HepG2 (cell line): ENCODE measurements around the gene MALRD1. TPM values are rescaled to one million over a fixed set of nuclear protein-coding genes. Genes with fewer than 3 reads are reported as not detected.

Source experiments
- ATAC-seq: fragments of 200-7000 bp; cut with Tn5 transposase; 3 replicates; pipeline ENCODE4 v1.9.1; 2020; ENCODE audit warnings: mild to moderate bottlenecking, moderate library complexity
- BruUV-seq: library from RNA; stranded (reverse); fragments of 400-500 nt; replicated peaks from 2 replicates; lab custom pipeline; 2021; lab: Mats Ljungman, UMichigan
- CTCF ChIA-PET: fragments of 300-600 bp; formaldehyde crosslinking; extraction: SDS; loops from one replicate; lab custom pipeline; 2021; ENCODE audit warnings: low total read pairs, inconsistent platforms, low intra/inter-chr PET ratio; lab: Yijun Ruan, JAX
- POLR2A ChIA-PET: fragments of 350-600 bp; sonication (Branson Sonifier 250); formaldehyde crosslinking; loops from one replicate; lab custom pipeline; 2020; ENCODE audit warnings: antibody characterized with exemption, inconsistent platforms; lab: Yijun Ruan, JAX
- DNase-seq: peaks from one replicate; pipeline ENCODE4 v3.0.0-alpha.2; 2015; ENCODE audit warnings: low spot score
- FAIRE-seq: peaks from 3 replicates; lab custom pipeline; 2011; peaks lifted over from hg19 to GRCh38; lab: Jason Lieb, UNC
- H2AFZ ChIP-seq: one replicate; pipeline ENCODE4 v1.6.1; 2011; ENCODE audit warnings: low read length, inconsistent platforms
- H3K27ac ChIP-seq: fragments of 300-600 bp; 3 replicates; pipeline ENCODE4 v1.8.0; 2011; ENCODE audit warnings: mixed run types, mild to moderate bottlenecking, mixed read lengths, low read length, inconsistent platforms; ENCODE audit not compliant: insufficient read depth; ENCODE audit errors: extremely low read length
- H3K27me3 ChIP-seq, 2 experiments: fragments of 200-600 bp in 1 of 2; 2 replicates in 1 of 2; 3 replicates in 1 of 2; pipeline versions ENCODE4 v1.6.0 to v1.8.0; 2011; ENCODE audit warnings: low read length in 2 of 2, mild to moderate bottlenecking in 2 of 2, moderate library complexity in 2 of 2, inconsistent platforms in 1 of 2; ENCODE audit not compliant: insufficient read depth in 2 of 2, control insufficient read depth in 1 of 2
- H3K36me3 ChIP-seq, 2 experiments: fragments of 200-600 bp in 1 of 2; replicated peaks in 1 of 2; 2 replicates in 1 of 2; 3 replicates in 1 of 2; pipeline versions ENCODE4 v1.5.1 to v1.8.0; 2011; ENCODE audit warnings: low read length in 2 of 2, inconsistent platforms in 1 of 2; ENCODE audit not compliant: insufficient read depth in 2 of 2, control insufficient read depth in 1 of 2
- H3K4me1 ChIP-seq: 2 replicates; pipeline ENCODE4 v1.5.1; 2012; ENCODE audit warnings: low read length, inconsistent platforms; ENCODE audit not compliant: insufficient read depth
- H3K4me2 ChIP-seq: 2 replicates; pipeline ENCODE4 v1.6.0; 2011; ENCODE audit warnings: low read depth, low read length, inconsistent platforms
- H3K4me3 ChIP-seq, 3 experiments: fragments of 200-600 bp in 1 of 3; sonication (generic), shearing (Covaris generic) in 1 of 3; replicated peaks in 1 of 3; 2 replicates each; pipeline ENCODE4 v1.5.1; 2011 to 2016; ENCODE audit warnings: low read length in 3 of 3, inconsistent platforms in 2 of 3, low read depth in 2 of 3, mild to moderate bottlenecking in 2 of 3, control low read depth in 1 of 3, mixed read lengths in 1 of 3; ENCODE audit not compliant: insufficient read depth in 1 of 3
- H3K79me2 ChIP-seq: one replicate; pipeline ENCODE4 v1.6.1; 2011; ENCODE audit warnings: low read length, inconsistent platforms; ENCODE audit not compliant: insufficient read depth
- H3K9ac ChIP-seq: 2 replicates; pipeline ENCODE4 v1.6.0; 2011; ENCODE audit warnings: mild to moderate bottlenecking, low read depth, low read length, inconsistent platforms; ENCODE audit not compliant: insufficient read depth
- H3K9me3 ChIP-seq: 2 replicates; pipeline ENCODE4 v1.5.1; 2012; ENCODE audit warnings: mild to moderate bottlenecking, low read length
- H4K20me1 ChIP-seq: 2 replicates; pipeline ENCODE4 v1.6.0; 2011; ENCODE audit warnings: inconsistent platforms, mild to moderate bottlenecking, low read length, moderate library complexity; ENCODE audit not compliant: insufficient read depth
- ARHGAP35 ChIP-seq: sonication (generic); formaldehyde crosslinking; IDR thresholded peaks from 2 replicates; pipeline ENCODE4 v1.9.0; 2022; ENCODE audit warnings: mild to moderate bottlenecking, inconsistent platforms, moderate library complexity, missing genetic modification reagents, borderline replicate concordance
- ATF1 ChIP-seq: IDR thresholded peaks from 2 replicates; pipeline ENCODE4 v1.6.1; 2016; ENCODE audit warnings: mild to moderate bottlenecking, control low read depth
- ESRRA ChIP-seq: sonication (generic); formaldehyde crosslinking; IDR thresholded peaks from 2 replicates; pipeline ENCODE4 v1.5.1; 2020; ENCODE audit warnings: mild to moderate bottlenecking, low read depth, missing genetic modification reagents
- ETV5 ChIP-seq: IDR thresholded peaks from 2 replicates; pipeline ENCODE4 v1.6.1; 2018; ENCODE audit warnings: missing biosample characterization, missing genetic modification reagents, inconsistent platforms, borderline replicate concordance
- HNRNPK ChIP-seq: fragments of 200-400 bp; formaldehyde crosslinking; IDR thresholded peaks from 2 replicates; pipeline ENCODE4 v1.6.1; 2018; ENCODE audit warnings: low read length, low read depth, moderate library complexity, mild to moderate bottlenecking; ENCODE audit not compliant: poor library complexity, severe bottlenecking
- RFX1 ChIP-seq: fragments of 450-650 bp; IDR thresholded peaks from 2 replicates; pipeline ENCODE4 v1.6.1; 2017
- SRF ChIP-seq: IDR thresholded peaks from 2 replicates; pipeline ENCODE4 v1.6.1; 2011; ENCODE audit warnings: mild to moderate bottlenecking, low read depth, low read length, moderate library complexity
- ZNF136 ChIP-seq: sonication (generic); formaldehyde crosslinking; IDR thresholded peaks from 2 replicates; pipeline ENCODE4 v1.8.1; 2022; ENCODE audit warnings: low read depth, mild to moderate bottlenecking, moderate library complexity, missing genetic modification reagents
- ZNF629 ChIP-seq: sonication (generic); formaldehyde crosslinking; conservative IDR thresholded peaks from 2 replicates; pipeline ENCODE4 v1.5.0; 2020; ENCODE audit warnings: missing genetic modification reagents
- ZNF788 ChIP-seq: sonication (generic); formaldehyde crosslinking; IDR thresholded peaks from 2 replicates; pipeline ENCODE4 v1.5.0; 2020; ENCODE audit warnings: mild to moderate bottlenecking, missing genetic modification reagents, borderline replicate concordance
- WGBS: methylation state at CpG from one replicate; pipeline ENCODE4 v1.1.6; 2017; ENCODE audit warnings: low lambda C conversion rate; 5-methylcytosine and 5-hydroxymethylcytosine counted together
- in situ Hi-C: cut with HindIII; loops from 2 replicates; pipeline ENCODE4 v1.10.0; 2017; ENCODE audit warnings: low pct_unique_long_range_greater_than_20kb; ENCODE audit not compliant: extremely low pct_ligation_motif_present
- intact Hi-C: fragments of 100-400 bp; cut with micrococcal nuclease; formaldehyde crosslinking; loops from one replicate; pipeline ENCODE4 v1.10.0; 2022; ENCODE audit not compliant: unreplicated experiment
- polyA plus RNA-seq, 8 experiments: library from polyadenylated mRNA; depleted of rRNA in 3 of 8; stranded (reverse) in 7 of 8; unstranded in 1 of 8; fragments of >200 nt; fragmentation: Illumina TruSeq in 4 of 8; extraction: Trizol in 4 of 8; gene quantifications; 2 replicates each; pipeline versions ENCODE4 v1.2.1 to v1.2.3, GENCODE V29; 2011 to 2016; ENCODE audit warnings: low read depth in 4 of 8, missing spikeins in 1 of 8, mixed read lengths in 1 of 8; ENCODE audit not compliant: insufficient read depth in 1 of 8
- total RNA-seq, 5 experiments: library from RNA; depleted of rRNA; stranded (reverse); fragments of >200 nt; fragmentation: Illumina TruSeq; extraction: Trizol; gene quantifications; 2 replicates each; pipeline ENCODE4 v1.2.3, GENCODE V29; 2016; ENCODE audit warnings: low read depth in 1 of 5
- TF ChIP-seq, protein P1 (sequence below): sonication (generic); formaldehyde crosslinking; IDR thresholded peaks from 2 replicates; pipeline ENCODE4 v1.4.0; 2020; ENCODE audit warnings: missing genetic modification reagents
- TF ChIP-seq, protein P2 (sequence below): sonication (generic); formaldehyde crosslinking; IDR thresholded peaks from 2 replicates; pipeline ENCODE4 v1.5.1; 2020; ENCODE audit warnings: mild to moderate bottlenecking, missing genetic modification reagents, borderline replicate concordance

Gene MALRD1
- total and polyA plus RNA-seq, 2 of the 13 experiments (the other 11 are each of a cell fraction or from before 2014, with no cell fraction given) = 5.7 to 15.4 TPM

DNA sequence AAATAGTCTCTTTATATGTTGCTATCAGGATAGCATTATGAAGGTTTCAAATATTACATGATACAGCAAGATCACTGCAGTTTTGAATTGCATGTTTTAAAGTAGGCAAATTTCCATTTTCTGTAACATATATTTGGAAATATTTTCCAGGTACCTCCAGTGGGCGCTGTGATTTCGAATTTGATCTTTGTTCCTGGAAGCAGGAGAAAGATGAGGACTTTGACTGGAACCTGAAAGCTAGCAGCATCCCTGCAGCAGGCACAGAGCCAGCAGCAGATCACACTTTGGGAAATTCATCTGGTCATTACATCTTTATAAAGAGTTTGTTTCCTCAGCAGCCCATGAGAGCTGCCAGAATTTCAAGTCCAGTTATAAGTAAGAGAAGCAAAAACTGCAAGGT lies 299.0 kb downstream of the MALRD1 start (continued):
- TF ChIP-seq, protein P1, sequence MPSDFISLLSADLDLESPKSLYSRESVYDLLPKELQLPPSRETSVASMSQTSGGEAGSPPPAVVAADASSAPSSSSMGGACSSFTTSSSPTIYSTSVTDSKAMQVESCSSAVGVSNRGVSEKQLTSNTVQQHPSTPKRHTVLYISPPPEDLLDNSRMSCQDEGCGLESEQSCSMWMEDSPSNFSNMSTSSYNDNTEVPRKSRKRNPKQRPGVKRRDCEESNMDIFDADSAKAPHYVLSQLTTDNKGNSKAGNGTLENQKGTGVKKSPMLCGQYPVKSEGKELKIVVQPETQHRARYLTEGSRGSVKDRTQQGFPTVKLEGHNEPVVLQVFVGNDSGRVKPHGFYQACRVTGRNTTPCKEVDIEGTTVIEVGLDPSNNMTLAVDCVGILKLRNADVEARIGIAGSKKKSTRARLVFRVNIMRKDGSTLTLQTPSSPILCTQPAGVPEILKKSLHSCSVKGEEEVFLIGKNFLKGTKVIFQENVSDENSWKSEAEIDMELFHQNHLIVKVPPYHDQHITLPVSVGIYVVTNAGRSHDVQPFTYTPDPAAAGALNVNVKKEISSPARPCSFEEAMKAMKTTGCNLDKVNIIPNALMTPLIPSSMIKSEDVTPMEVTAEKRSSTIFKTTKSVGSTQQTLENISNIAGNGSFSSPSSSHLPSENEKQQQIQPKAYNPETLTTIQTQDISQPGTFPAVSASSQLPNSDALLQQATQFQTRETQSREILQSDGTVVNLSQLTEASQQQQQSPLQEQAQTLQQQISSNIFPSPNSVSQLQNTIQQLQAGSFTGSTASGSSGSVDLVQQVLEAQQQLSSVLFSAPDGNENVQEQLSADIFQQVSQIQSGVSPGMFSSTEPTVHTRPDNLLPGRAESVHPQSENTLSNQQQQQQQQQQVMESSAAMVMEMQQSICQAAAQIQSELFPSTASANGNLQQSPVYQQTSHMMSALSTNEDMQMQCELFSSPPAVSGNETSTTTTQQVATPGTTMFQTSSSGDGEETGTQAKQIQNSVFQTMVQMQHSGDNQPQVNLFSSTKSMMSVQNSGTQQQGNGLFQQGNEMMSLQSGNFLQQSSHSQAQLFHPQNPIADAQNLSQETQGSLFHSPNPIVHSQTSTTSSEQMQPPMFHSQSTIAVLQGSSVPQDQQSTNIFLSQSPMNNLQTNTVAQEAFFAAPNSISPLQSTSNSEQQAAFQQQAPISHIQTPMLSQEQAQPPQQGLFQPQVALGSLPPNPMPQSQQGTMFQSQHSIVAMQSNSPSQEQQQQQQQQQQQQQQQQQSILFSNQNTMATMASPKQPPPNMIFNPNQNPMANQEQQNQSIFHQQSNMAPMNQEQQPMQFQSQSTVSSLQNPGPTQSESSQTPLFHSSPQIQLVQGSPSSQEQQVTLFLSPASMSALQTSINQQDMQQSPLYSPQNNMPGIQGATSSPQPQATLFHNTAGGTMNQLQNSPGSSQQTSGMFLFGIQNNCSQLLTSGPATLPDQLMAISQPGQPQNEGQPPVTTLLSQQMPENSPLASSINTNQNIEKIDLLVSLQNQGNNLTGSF (CRISPR knock-in tag) = no peak

DNA sequence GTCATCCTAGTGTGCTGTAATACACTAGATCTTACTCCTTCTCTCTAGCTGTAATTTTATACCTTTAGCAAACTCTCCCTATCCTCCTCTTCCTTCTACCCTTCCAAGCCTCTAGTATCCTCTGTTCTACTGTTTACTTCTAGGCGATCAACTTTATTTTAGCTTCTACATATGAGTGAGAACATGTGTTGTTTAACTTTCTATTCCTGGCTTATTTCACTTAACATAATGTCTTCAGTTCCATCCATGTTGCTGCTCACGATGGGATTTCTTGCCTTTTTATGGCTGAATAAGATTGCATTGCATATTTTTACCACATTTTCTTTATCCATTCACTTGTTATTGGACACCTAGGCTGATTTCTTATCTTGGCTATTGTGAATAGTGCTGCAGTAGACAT lies 318.6 kb downstream of the MALRD1 start:
- no peak overlapping the region for H3K9ac ChIP-seq

More for the DNA sequence above, 318.6 kb downstream of the MALRD1 start:
- no peaks in the 10 kb centered on the region for H3K4me1 ChIP-seq
- in situ Hi-C loops (no loop called here), intact Hi-C loops (no loop called here)
- FAIRE-seq (no peak), DNase-seq (no peak), ATAC-seq (no peak)
- no peaks in the 10 kb centered on the region for H3K79me2 ChIP-seq
- no TSS peak for BruUV-seq
- H3K27me3 ChIP-seq = no peaks in the 10 kb centered on the region
- H3K9me3 ChIP-seq = no peaks in the 10 kb centered on the region
- WGBS = 49% methylated on average over 2 of the region's 2 CpGs
- H2AFZ ChIP-seq = no peak overlapping the region
- H3K36me3 ChIP-seq = no peaks in the 10 kb centered on the region
- no peak overlapping the region for H3K4me2 ChIP-seq
- POLR2A ChIA-PET = no interaction called here
- CTCF ChIA-PET = no interaction called here
- H3K4me3 ChIP-seq = no peak overlapping the region
- TF ChIP-seq ZNF788 (no peak), ARHGAP35 (CRISPR knock-in tag) (no peak), RFX1 (no peak), HNRNPK (no peak), ZNF136 (no peak), ESRRA (no peak), ZNF629 (CRISPR knock-in tag) (no peak), ATF1 (no peak), SRF (no peak), ETV5 (CRISPR knock-in tag) (no peak)
- TF ChIP-seq, protein P2, sequence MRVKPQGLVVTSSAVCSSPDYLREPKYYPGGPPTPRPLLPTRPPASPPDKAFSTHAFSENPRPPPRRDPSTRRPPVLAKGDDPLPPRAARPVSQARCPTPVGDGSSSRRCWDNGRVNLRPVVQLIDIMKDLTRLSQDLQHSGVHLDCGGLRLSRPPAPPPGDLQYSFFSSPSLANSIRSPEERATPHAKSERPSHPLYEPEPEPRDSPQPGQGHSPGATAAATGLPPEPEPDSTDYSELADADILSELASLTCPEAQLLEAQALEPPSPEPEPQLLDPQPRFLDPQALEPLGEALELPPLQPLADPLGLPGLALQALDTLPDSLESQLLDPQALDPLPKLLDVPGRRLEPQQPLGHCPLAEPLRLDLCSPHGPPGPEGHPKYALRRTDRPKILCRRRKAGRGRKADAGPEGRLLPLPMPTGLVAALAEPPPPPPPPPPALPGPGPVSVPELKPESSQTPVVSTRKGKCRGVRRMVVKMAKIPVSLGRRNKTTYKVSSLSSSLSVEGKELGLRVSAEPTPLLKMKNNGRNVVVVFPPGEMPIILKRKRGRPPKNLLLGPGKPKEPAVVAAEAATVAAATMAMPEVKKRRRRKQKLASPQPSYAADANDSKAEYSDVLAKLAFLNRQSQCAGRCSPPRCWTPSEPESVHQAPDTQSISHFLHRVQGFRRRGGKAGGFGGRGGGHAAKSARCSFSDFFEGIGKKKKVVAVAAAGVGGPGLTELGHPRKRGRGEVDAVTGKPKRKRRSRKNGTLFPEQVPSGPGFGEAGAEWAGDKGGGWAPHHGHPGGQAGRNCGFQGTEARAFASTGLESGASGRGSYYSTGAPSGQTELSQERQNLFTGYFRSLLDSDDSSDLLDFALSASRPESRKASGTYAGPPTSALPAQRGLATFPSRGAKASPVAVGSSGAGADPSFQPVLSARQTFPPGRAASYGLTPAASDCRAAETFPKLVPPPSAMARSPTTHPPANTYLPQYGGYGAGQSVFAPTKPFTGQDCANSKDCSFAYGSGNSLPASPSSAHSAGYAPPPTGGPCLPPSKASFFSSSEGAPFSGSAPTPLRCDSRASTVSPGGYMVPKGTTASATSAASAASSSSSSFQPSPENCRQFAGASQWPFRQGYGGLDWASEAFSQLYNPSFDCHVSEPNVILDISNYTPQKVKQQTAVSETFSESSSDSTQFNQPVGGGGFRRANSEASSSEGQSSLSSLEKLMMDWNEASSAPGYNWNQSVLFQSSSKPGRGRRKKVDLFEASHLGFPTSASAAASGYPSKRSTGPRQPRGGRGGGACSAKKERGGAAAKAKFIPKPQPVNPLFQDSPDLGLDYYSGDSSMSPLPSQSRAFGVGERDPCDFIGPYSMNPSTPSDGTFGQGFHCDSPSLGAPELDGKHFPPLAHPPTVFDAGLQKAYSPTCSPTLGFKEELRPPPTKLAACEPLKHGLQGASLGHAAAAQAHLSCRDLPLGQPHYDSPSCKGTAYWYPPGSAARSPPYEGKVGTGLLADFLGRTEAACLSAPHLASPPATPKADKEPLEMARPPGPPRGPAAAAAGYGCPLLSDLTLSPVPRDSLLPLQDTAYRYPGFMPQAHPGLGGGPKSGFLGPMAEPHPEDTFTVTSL = no peak
- H3K27ac ChIP-seq = no peak overlapping the region
- peaks cover 3% of the 10 kb centered on the region; the same call in 1 of the 2 replicates for H4K20me1 ChIP-seq
